Measurements from ENCODE around the gene PRKCH. TPM values are rescaled to one million over a fixed set of nuclear protein-coding genes. Genes with fewer than 3 reads are reported as not detected.

PRKCH gene
- polyA plus RNA-seq, 2 of the 4 experiments (the other 2 are of a cell fraction): 10.0 to 10.2 TPM

DNA sequence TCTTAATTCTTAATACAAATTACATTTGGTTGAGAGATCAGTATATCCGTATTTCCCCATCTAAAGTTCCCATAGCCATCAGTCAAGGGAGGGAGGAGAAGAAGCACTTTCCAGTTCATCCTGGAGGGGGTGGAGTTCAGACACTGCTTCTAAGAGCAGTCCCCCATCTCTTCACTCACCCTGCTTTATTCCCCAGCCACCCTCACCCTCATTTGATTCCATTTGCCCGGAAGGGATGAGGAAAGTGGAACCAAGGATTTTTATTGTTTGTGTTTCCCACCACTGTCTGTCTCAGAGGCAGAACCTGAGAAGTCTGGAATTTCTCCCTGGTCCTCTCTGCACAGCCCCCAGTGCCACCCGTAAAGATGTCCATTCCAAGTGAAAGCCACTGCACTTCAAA, 239.7 kb downstream of the PRKCH start (continued):
- TF ChIP-seq ZNF302 (CRISPR knock-in tag; IDR thresholded peaks at IDR 0.05) (no peak), ZFP36 (IDR thresholded peaks at IDR 0.05; ENCODE audit: borderline replicate concordance, partially characterized antibody) (no peak), CHD2 (IDR thresholded peaks at IDR 0.05; ENCODE audit: low read length, partially characterized antibody) (no peak), RNF2 (IDR thresholded peaks at IDR 0.05; ENCODE audit: borderline replicate concordance, low read depth) (no peak), RAD21 (conservative IDR thresholded peaks at IDR 0.05 in 1 of 2, IDR thresholded peaks at IDR 0.05 in 1 of 2) (peak; percentile 45 to 54), ZSCAN20 (CRISPR knock-in tag; IDR thresholded peaks at IDR 0.05) (no peak)

DNA sequence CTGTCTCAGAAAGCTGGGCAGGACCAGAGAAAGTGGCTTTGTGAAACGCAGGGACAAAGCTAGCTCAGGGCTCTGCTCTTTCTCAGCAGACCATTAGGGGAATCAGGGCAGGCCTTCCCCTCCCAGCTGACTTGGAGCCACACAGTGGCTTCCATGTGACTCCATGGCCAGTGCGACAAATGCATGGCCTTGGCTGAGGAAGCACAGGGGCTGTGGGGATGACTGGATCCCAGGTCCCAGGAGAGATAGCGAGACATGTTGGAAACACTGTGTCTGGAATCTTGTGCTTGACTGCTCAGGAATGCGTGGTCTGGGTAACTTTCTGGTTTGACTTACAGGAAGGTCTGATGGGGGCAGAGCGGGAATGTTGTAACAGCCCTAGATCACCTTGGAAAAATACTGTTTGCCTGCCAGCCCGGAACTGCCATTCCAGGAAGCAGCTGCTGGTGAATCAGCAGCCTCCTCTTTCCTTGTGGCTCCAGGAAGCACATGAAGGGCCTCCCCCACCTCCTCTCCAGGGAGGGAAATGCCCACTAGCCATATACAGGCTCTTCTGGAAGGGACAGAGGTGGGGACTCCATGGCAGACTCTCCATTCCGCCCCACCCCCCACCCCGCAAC, 240.4 kb downstream of the PRKCH start:
- Histone ChIP-seq H3K4me2 (peak overlapping the region; percentile 82), H3K9me3 (no peaks in the 10 kb centered on the region), H3K4me1 (peaks cover 92% of the 10 kb centered on the region), H3K27ac (peak overlapping the region; percentile 96 to 99), H3K4me3 (no peak overlapping the region)
- ATAC-seq: peak; percentile 65 to 67
- POLR2A ChIA-PET: interaction anchor here (0.7 to 7.6 kb wide), 12 partner anchors 8 to 200 kb away, joined by 3 to 107 read pairs (median 8); partner anchors contain the start of genes HIF1A and SNAPC1
- 3% methylated on average over 8 of the region's 8 CpGs for WGBS (ENCODE audit: missing lambda C conversion rate)
- FAIRE-seq: no peak
- CTCF ChIA-PET: interaction anchor here (0.6 to 3.8 kb wide), 32 partner anchors 9 to 1222 kb away, joined by 3 to 28 read pairs (median 4); partner anchors contain the start of genes HIF1A and SLC38A6
- DNase-seq (ENCODE audit: low read depth in 1 of 2, low spot score in 1 of 2): peak; percentile 77 to 95
- TF ChIP-seq BHLHE40 (IDR thresholded peaks at IDR 0.05; ENCODE audit: low read depth, low read length) (no peak), EHMT2 (IDR thresholded peaks at IDR 0.05; ENCODE audit: low read depth) (no peak), JUNB (IDR thresholded peaks at IDR 0.05) (peak; percentile 85), SREBF2 (IDR thresholded peaks at IDR 0.05) (no peak), EP300 (IDR thresholded peaks at IDR 0.05) (peak; percentile 87 to 95; a peak in 4 of 5 replicates), HOXA7 (CRISPR knock-in tag; IDR thresholded peaks at IDR 0.05) (no peak), MAFK (IDR thresholded peaks at IDR 0.05; ENCODE audit: partially characterized antibody) (peak; percentile 46), FOSB (CRISPR knock-in tag; IDR thresholded peaks at IDR 0.05) (peak; percentile 45; the same call in 1 of the 2 replicates), RAD21 (conservative IDR thresholded peaks at IDR 0.05 in 1 of 2, IDR thresholded peaks at IDR 0.05 in 1 of 2) (peak; percentile 34 to 65), CEBPB (IDR thresholded peaks at IDR 0.05) (peak; percentile 71 to 91), HEYL (CRISPR knock-in tag; IDR thresholded peaks at IDR 0.05) (peak; percentile 91), NR3C1 (IDR thresholded peaks at IDR 0.05) (no peak), FOXS1 (CRISPR knock-in tag; IDR thresholded peaks at IDR 0.05) (peak; percentile 31; the same call in 1 of the 2 replicates), CHD2 (IDR thresholded peaks at IDR 0.05; ENCODE audit: low read length, partially characterized antibody) (peak; percentile 27), HOXB5 (CRISPR knock-in tag; IDR thresholded peaks at IDR 0.05) (peak; percentile 90), NFE2L2 (conservative IDR thresholded peaks at IDR 0.05; ENCODE audit: low read length) (no peak), TP53 (CRISPR knock-in tag; IDR thresholded peaks at IDR 0.05) (peak; percentile 73; the same call in 1 of the 2 replicates), ZFP36 (IDR thresholded peaks at IDR 0.05; ENCODE audit: borderline replicate concordance, partially characterized antibody) (peak; percentile 61), ZC3H11A (IDR thresholded peaks at IDR 0.05) (no peak), MAX (IDR thresholded peaks at IDR 0.05) (peak; percentile 84), RCOR1 (IDR thresholded peaks at IDR 0.05; ENCODE audit: low read depth, low read length) (no peak), NPAS2 (CRISPR knock-in tag; IDR thresholded peaks at IDR 0.05; ENCODE audit: borderline replicate concordance) (no peak), REST (IDR thresholded peaks at IDR 0.05) (no peak), GATA3 (IDR thresholded peaks at IDR 0.05; ENCODE audit: borderline replicate concordance) (peak; percentile 83), USF2 (IDR thresholded peaks at IDR 0.05) (peak; percentile 55), HDAC2 (IDR thresholded peaks at IDR 0.05) (no peak), HOXB13 (CRISPR knock-in tag; IDR thresholded peaks at IDR 0.05; ENCODE audit: low read depth) (peak; percentile 75; the same call in 1 of the 2 replicates), BCL3 (IDR thresholded peaks at IDR 0.05) (peak; percentile 80; the same call in 2 of the 3 replicates)
- TF ChIP-seq, protein P1, sequence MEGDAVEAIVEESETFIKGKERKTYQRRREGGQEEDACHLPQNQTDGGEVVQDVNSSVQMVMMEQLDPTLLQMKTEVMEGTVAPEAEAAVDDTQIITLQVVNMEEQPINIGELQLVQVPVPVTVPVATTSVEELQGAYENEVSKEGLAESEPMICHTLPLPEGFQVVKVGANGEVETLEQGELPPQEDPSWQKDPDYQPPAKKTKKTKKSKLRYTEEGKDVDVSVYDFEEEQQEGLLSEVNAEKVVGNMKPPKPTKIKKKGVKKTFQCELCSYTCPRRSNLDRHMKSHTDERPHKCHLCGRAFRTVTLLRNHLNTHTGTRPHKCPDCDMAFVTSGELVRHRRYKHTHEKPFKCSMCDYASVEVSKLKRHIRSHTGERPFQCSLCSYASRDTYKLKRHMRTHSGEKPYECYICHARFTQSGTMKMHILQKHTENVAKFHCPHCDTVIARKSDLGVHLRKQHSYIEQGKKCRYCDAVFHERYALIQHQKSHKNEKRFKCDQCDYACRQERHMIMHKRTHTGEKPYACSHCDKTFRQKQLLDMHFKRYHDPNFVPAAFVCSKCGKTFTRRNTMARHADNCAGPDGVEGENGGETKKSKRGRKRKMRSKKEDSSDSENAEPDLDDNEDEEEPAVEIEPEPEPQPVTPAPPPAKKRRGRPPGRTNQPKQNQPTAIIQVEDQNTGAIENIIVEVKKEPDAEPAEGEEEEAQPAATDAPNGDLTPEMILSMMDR (IDR thresholded peaks at IDR 0.05): no peak

All from A549 (cell line).